LNCAP (cell line): ENCODE measurements around the gene CDCA5.

ENCODE experiments used
- CTCF ChIP-seq: fragments of 450-650 bp; IDR thresholded peaks from 2 replicates; pipeline ENCODE4 v1.5.1; 2017; ENCODE audit warnings: mild to moderate bottlenecking

The CDCA5 gene

DNA sequence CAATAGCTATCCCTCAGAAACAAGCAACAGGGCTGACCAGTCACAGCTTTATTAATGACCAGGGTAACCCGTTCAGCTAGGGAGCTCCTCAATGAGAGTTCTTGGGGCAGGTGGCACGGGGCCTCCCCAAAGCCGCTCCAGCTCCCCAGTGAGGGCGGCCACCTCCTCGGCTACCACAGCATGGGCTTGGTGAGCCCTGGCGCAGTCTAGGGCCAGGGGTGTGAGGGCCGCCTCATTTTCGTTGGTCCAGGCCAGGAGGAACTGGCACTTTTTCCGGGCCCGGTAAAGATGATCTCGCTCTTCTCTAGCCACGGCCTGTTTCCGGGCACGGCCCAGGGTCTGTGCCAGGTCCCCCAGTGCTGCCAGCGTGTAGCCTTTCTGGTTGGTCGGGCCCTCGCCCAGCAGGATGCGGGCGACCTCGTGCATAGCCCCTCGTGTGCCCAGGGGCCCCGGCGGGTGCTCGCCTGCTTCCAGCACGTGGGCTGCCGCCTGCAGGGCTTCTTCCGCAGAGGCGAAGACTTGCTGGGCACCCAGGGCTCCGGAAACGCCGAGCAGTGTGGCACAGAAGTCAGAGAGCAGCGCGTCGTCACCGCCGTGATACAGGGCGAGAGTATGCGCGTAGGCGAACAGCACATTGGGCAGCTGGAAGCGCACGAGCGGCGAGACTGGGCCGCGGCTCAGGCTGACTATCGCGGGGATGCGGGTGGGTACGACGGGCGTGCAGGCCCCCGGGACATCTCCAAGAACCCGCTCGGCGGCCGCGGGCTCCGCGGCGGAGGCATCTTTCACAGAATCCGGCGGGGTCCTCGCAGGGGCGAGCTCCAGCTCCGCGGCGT is 32.7 kb upstream of the CDCA5 start:
- no peak for TF ChIP-seq CTCF

DNA sequence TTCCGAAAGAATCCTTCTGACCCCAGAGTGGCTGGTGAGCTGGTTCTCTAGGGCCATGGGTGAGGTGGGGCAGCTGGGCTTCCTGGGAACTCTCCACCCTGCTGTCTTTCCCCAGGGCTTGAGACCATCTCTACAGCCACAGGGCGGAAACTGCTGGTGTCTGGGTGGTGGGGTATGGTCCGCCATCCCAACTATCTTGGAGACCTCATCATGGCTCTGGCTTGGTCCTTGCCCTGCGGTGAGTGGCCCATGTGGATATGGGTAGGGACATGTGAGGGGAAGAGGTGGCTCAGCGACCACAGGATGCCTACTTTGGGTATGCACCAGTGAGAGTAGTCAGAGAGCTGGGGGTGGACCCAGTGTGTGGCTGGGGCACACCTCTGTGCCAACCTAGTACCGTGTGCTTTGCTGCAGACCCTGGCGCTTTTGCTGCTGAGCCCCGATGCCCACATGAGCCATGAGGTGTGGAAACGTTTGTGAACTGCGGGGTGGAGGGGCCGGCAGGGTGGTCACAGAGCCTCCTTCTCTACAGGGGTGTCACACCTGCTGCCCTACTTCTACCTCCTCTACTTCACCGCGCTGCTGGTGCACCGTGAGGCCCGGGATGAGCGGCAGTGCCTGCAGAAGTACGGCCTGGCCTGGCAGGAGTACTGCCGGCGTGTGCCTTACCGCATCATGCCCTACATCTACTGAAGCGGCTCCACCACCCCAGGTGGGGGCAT is 31.7 kb upstream of the CDCA5 start:
- no peak for TF ChIP-seq CTCF

- no peak for TF ChIP-seq CTCF
These were observed 30.8 kb upstream of the CDCA5 start for GRCh38 chr11:65114538-65115171.

DNA sequence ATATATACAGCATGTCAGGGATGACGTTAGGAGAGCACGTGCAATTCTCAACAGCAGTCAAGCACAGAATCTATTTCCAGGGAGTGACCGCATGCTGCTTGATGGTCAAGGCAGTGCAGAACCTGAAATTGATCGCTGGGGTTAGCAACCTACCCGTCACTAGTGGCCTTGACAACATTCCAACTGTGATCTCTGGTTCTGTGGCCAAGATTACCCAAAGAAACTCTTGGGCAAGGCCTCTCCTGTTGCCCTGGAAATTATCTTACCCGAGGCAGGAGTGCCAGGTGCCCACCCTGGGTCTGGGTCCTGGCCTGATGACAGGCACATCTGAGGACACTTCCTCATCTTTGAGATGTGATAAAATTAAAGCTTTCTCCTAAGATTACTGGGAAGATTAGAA is 30.0 kb upstream of the CDCA5 start:
- TF ChIP-seq CTCF, result no peak

DNA sequence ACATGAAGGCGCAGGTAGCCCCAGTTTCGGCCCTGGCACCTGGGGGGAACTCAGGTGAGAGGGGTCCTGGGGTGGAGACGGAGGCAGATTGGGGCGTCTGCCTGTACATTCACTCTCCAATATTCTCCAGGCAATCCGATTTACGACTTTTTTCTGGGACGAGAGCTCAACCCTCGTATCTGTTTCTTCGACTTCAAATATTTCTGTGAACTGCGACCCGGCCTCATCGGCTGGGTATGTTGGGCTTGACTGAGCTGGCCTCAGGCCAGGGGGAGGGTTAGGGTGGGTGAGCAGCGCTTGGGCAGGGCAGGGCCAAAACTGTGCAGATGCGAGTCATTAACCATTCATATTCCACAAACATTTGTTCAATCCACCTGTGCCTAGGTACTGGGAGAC is 29.5 kb upstream of the CDCA5 start:
- TF ChIP-seq CTCF, result no peak

- peak; percentile 98 for TF ChIP-seq CTCF
These were observed 28.9 kb upstream of the CDCA5 start for GRCh38 chr11:65112546-65113360.
